T-helper 2 cell treated with Interferon-gamma antibody and Interleukin-4, amounts not matched to agents 5 μg/mL and 100 μg/mL, for 36 hours (primary cell): ENCODE measurements around the gene DNAH7.
"Not testable (repeated sequence)": the region's sequence is repeated elsewhere in the genome, so short reads cannot be mapped to it uniquely, and the experiment has no call there.

ENCODE experiments used
- DNase-seq: peaks from one replicate; pipeline ENCODE4 v3.0.0; 2021; ENCODE audit warnings: low spot score
- H3K27ac Mint-ChIP-seq: one replicate; pipeline ENCODE4 v1.8.0; 2021; ENCODE audit warnings: mild to moderate bottlenecking, mixed read lengths
- H3K27me3 Mint-ChIP-seq: one replicate; pipeline ENCODE4 v1.8.0; 2021; ENCODE audit warnings: low read depth, mixed read lengths
- H3K36me3 Mint-ChIP-seq: one replicate; pipeline ENCODE4 v1.8.0; 2021; ENCODE audit warnings: low read depth, mixed read lengths
- H3K4me1 Mint-ChIP-seq: one replicate; pipeline ENCODE4 v1.8.0; 2021; ENCODE audit warnings: low read depth, mixed read lengths
- H3K4me3 Mint-ChIP-seq: one replicate; pipeline ENCODE4 v1.8.0; 2022; ENCODE audit warnings: mild to moderate bottlenecking, moderate library complexity, mixed read lengths
- H3K9me3 Mint-ChIP-seq: one replicate; pipeline ENCODE4 v1.8.0; 2021; ENCODE audit warnings: mixed read lengths

DNAH7 gene

GRCh38 chr2:196096264-196096663 lies 27.6 kb upstream of the DNAH7 start:
- H3K27me3 Mint-ChIP-seq = peaks cover 2% of the 10 kb centered on the region
- no peak overlapping the region for H3K4me3 Mint-ChIP-seq
- peaks cover 3% of the 10 kb centered on the region for H3K36me3 Mint-ChIP-seq
- peaks cover 10% of the 10 kb centered on the region for H3K4me1 Mint-ChIP-seq
- DNase-seq = no peak
- H3K9me3 Mint-ChIP-seq = peaks cover 26% of the 10 kb centered on the region
- H3K27ac Mint-ChIP-seq = no peak overlapping the region

GRCh38 chr2:196089448-196089847 lies 20.8 kb upstream of the DNAH7 start:
- H3K4me3 Mint-ChIP-seq = not testable (repeated sequence)

GRCh38 chr2:196088203-196088602 lies 19.6 kb upstream of the DNAH7 start:
- Mint-ChIP-seq H3K36me3 (peaks cover 7% of the 10 kb centered on the region), H3K27ac (no peak overlapping the region), H3K4me1 (peaks cover 11% of the 10 kb centered on the region), H3K4me3 (no peak overlapping the region), H3K9me3 (peaks cover 32% of the 10 kb centered on the region), H3K27me3 (no peaks in the 10 kb centered on the region)
- no peak for DNase-seq

More at GRCh38 chr2:196089448-196089847, 20.8 kb upstream of the DNAH7 start:
- H3K27ac Mint-ChIP-seq, H3K27me3 Mint-ChIP-seq, DNase-seq, H3K36me3 Mint-ChIP-seq: not testable (repeated sequence)
- peaks cover 11% of the 10 kb centered on the region for H3K4me1 Mint-ChIP-seq
- peaks cover 34% of the 10 kb centered on the region for H3K9me3 Mint-ChIP-seq

GRCh38 chr2:196086517-196087368 lies 18.1 kb upstream of the DNAH7 start:
- Mint-ChIP-seq H3K4me1 (peaks cover 14% of the 10 kb centered on the region), H3K27me3 (no peaks in the 10 kb centered on the region), H3K4me3 (peak overlapping the region; percentile 41), H3K27ac (no peak overlapping the region), H3K9me3 (peaks cover 38% of the 10 kb centered on the region), H3K36me3 (peaks cover 14% of the 10 kb centered on the region)
- DNase-seq = no peak

- H3K4me1 Mint-ChIP-seq = peaks cover 18% of the 10 kb centered on the region
- DNase-seq = no peak
- peaks cover 35% of the 10 kb centered on the region for H3K9me3 Mint-ChIP-seq
- H3K27ac Mint-ChIP-seq = no peak overlapping the region
- H3K36me3 Mint-ChIP-seq = peaks cover 13% of the 10 kb centered on the region
- no peaks in the 10 kb centered on the region for H3K27me3 Mint-ChIP-seq
- H3K4me3 Mint-ChIP-seq = no peak overlapping the region
Measured at GRCh38 chr2:196083601-196084000, 15.0 kb upstream of the DNAH7 start.

- H3K4me3 Mint-ChIP-seq = no peak overlapping the region
- H3K27ac Mint-ChIP-seq = no peak overlapping the region
- H3K27me3 Mint-ChIP-seq = no peaks in the 10 kb centered on the region
- peaks cover 32% of the 10 kb centered on the region for H3K9me3 Mint-ChIP-seq
- no peak for DNase-seq
- peaks cover 13% of the 10 kb centered on the region for H3K36me3 Mint-ChIP-seq
- H3K4me1 Mint-ChIP-seq = peaks cover 14% of the 10 kb centered on the region
Measured at GRCh38 chr2:196080526-196080925, 11.9 kb upstream of the DNAH7 start.

GRCh38 chr2:196079052-196079451 lies 10.4 kb upstream of the DNAH7 start:
- H3K36me3 Mint-ChIP-seq = peaks cover 8% of the 10 kb centered on the region
- H3K27me3 Mint-ChIP-seq = no peaks in the 10 kb centered on the region
- H3K4me1 Mint-ChIP-seq = peaks cover 14% of the 10 kb centered on the region
- no peak for DNase-seq
- H3K4me3 Mint-ChIP-seq = no peak overlapping the region
- H3K9me3 Mint-ChIP-seq = peaks cover 21% of the 10 kb centered on the region
- H3K27ac Mint-ChIP-seq = no peak overlapping the region

GRCh38 chr2:196077821-196078220 lies 9.2 kb upstream of the DNAH7 start:
- Mint-ChIP-seq H3K4me3 (no peak overlapping the region), H3K36me3 (peaks cover 7% of the 10 kb centered on the region), H3K4me1 (peaks cover 14% of the 10 kb centered on the region), H3K9me3 (peaks cover 10% of the 10 kb centered on the region), H3K27ac (no peak overlapping the region), H3K27me3 (no peaks in the 10 kb centered on the region)
- no peak for DNase-seq

GRCh38 chr2:196076778-196077568 lies 8.3 kb upstream of the DNAH7 start:
- no peak overlapping the region for H3K4me3 Mint-ChIP-seq
- H3K27ac Mint-ChIP-seq = no peak overlapping the region
- peaks cover 1% of the 10 kb centered on the region for H3K9me3 Mint-ChIP-seq
- peaks cover 11% of the 10 kb centered on the region for H3K4me1 Mint-ChIP-seq
- H3K27me3 Mint-ChIP-seq = no peaks in the 10 kb centered on the region
- peaks cover 3% of the 10 kb centered on the region for H3K36me3 Mint-ChIP-seq
- no peak for DNase-seq

GRCh38 chr2:196075196-196075595 lies 6.6 kb upstream of the DNAH7 start:
- no peaks in the 10 kb centered on the region for H3K27me3 Mint-ChIP-seq
- H3K4me1 Mint-ChIP-seq = peaks cover 7% of the 10 kb centered on the region
- H3K9me3 Mint-ChIP-seq = no peaks in the 10 kb centered on the region
- H3K4me3 Mint-ChIP-seq = no peak overlapping the region
- H3K36me3 Mint-ChIP-seq = no peaks in the 10 kb centered on the region
- DNase-seq = no peak
- no peak overlapping the region for H3K27ac Mint-ChIP-seq

- H3K27me3 Mint-ChIP-seq = no peaks in the 10 kb centered on the region
Measured at GRCh38 chr2:196074631-196075030, 6.0 kb upstream of the DNAH7 start.

GRCh38 chr2:196073521-196073920 lies 4.9 kb upstream of the DNAH7 start:
- no peaks in the 10 kb centered on the region for H3K36me3 Mint-ChIP-seq
- peaks cover 8% of the 10 kb centered on the region for H3K27me3 Mint-ChIP-seq
- peaks cover 4% of the 10 kb centered on the region for H3K4me1 Mint-ChIP-seq
- H3K27ac Mint-ChIP-seq = no peak overlapping the region
- H3K9me3 Mint-ChIP-seq = no peaks in the 10 kb centered on the region
- H3K4me3 Mint-ChIP-seq = no peak overlapping the region
- DNase-seq = no peak

More at GRCh38 chr2:196074631-196075030, 6.0 kb upstream of the DNAH7 start:
- H3K4me3 Mint-ChIP-seq = no peak overlapping the region
- H3K36me3 Mint-ChIP-seq = no peaks in the 10 kb centered on the region
- H3K4me1 Mint-ChIP-seq = peaks cover 3% of the 10 kb centered on the region
- DNase-seq = no peak
- H3K27ac Mint-ChIP-seq = no peak overlapping the region
- H3K9me3 Mint-ChIP-seq = no peaks in the 10 kb centered on the region

- Mint-ChIP-seq H3K4me1 (peaks cover 8% of the 10 kb centered on the region), H3K27ac (no peak overlapping the region), H3K27me3 (peaks cover 27% of the 10 kb centered on the region), H3K36me3 (no peaks in the 10 kb centered on the region), H3K9me3 (no peaks in the 10 kb centered on the region), H3K4me3 (peak overlapping the region; percentile 48)
- no peak for DNase-seq
Measured at GRCh38 chr2:196067088-196067382, 1.6 kb downstream of the DNAH7 start.

GRCh38 chr2:196066291-196067087 lies 2.1 kb downstream of the DNAH7 start:
- DNase-seq = no peak
- peaks cover 27% of the 10 kb centered on the region for H3K27me3 Mint-ChIP-seq
- H3K4me3 Mint-ChIP-seq = peak overlapping the region; percentile 48
- no peaks in the 10 kb centered on the region for H3K36me3 Mint-ChIP-seq
- peaks cover 8% of the 10 kb centered on the region for H3K4me1 Mint-ChIP-seq
- H3K27ac Mint-ChIP-seq = no peak overlapping the region
- H3K9me3 Mint-ChIP-seq = no peaks in the 10 kb centered on the region
